IPS DF 19.7 (cell line): Measurements from ENCODE around the gene SLC7A6OS.
"Not testable (repeated sequence)": the region's sequence is repeated elsewhere in the genome, so short reads cannot be mapped to it uniquely, and the experiment has no call there.

Experiments used
- DNase-seq: peaks from one replicate; pipeline ENCODE4 v3.0.0-alpha.2; 2013; ENCODE audit warnings: low read depth, low spot score

SLC7A6OS gene

DNA sequence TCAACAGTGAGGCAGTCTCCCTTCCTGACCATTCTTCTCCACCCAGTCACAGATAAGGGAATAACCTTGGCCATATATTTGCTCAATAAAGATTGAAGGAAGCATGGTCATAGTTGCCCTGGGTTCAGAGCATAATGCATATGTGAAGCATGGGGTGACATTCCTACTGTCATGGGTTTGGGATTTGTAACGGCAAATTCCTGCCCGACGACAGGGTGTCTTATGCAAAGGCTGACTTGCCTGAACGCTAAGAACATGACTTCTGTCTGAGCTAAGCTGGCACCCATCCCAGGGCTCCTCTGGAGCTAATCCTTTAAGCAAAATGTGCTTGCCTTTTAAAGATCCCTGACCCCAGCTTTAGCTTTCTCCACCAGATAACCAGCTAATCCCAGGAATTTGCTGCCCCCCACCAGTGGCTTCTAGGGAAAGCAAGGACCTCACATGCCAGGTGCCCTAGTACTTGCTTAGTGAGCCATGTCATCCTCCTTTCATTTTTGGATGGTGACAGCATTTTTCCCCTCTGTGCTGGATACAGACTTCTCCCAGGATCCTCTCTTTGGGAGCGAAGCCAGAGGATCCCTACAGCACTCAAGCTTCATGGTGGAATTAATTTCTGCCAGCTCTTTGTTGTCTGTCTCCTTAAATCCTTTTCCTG lies 11.7 kb downstream of the SLC7A6OS start:
- no peak for DNase-seq

DNA sequence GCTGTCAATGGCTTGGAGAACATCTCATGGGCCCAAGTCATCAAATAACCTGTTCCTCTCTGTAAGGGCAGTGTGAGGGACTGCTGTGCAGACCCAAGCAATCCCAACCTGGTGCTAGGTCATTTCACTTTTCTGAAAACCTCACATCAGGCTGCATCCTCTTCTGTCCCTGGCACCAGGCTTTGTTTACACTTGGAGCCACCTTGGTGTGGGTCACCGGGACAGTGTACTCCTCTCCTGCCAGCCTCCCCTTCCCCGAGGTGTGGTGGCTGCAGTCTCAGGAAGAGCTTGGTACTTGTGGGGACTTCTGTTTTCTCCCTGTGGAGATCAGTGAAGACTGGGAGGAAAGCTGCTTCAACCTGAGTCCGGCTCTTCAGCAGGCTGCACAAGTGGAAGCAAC lies 12.4 kb downstream of the SLC7A6OS start:
- DNase-seq, result no peak

- DNase-seq, result no peak
Measured at GRCh38 chr16:68297908-68298307, 12.8 kb downstream of the SLC7A6OS start.

DNA sequence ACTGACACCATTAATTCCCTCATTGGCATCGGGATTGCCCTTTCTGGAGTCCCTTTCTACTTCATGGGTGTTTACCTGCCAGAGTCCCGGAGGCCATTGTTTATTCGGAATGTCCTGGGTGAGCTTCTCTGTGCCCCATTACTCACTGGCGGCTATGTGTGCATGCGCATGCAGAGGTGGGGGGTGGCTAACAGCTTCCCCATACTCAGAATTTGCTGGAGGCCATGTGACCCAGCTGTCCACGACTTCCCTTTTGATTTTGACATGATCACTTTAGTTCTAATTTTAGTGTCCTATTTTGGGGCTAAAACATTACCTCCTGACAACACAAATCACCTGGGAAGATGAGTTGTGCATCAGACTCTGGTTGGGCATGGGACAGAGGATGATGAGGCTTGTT lies 14.1 kb downstream of the SLC7A6OS start:
- no peak for DNase-seq

DNA sequence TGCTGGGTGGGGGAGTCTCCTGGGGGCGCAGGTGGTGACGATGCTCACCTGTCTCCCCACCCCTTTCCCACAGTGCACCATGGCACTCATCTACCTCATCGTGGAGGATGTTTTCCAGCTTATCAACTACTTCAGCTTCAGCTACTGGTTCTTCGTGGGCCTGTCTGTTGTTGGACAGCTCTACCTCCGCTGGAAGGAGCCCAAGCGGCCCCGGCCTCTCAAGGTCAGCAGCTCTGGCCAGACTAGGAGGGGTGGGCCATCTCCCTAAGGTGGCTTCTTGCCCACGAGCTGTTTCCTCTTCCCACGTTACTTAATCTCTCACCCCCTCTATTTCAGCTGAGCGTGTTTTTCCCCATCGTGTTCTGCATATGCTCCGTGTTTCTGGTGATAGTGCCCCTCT lies 14.5 kb downstream of the SLC7A6OS start:
- no peak for DNase-seq

- DNase-seq, result no peak
Measured at GRCh38 chr16:68292425-68292824, 18.3 kb downstream of the SLC7A6OS start.

GRCh38 chr16:68291227-68291626 lies 19.5 kb downstream of the SLC7A6OS start:
- DNase-seq, result no peak

DNA sequence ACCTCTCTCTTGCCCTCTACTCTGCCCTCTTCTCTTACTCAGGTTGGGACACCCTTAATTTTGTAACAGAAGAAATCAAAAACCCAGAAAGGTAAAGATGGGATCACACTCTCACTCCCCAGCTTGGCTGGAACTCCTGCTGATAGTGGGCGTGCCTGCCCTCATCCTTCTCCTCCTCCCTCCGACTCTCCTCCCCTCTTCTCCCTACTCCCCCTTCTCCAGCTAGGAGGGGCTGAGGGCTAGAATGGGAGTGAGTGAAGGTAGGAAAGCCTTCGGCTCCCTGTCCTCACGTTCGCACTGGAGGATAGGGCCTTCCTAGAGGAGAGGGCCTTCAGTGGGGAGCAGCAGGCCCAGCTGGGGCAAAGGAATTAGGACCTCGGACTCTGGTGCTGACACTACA lies 20.3 kb downstream of the SLC7A6OS start:
- no peak for DNase-seq

GRCh38 chr16:68289621-68290329 lies 21.0 kb downstream of the SLC7A6OS start:
- DNase-seq, result no peak

DNA sequence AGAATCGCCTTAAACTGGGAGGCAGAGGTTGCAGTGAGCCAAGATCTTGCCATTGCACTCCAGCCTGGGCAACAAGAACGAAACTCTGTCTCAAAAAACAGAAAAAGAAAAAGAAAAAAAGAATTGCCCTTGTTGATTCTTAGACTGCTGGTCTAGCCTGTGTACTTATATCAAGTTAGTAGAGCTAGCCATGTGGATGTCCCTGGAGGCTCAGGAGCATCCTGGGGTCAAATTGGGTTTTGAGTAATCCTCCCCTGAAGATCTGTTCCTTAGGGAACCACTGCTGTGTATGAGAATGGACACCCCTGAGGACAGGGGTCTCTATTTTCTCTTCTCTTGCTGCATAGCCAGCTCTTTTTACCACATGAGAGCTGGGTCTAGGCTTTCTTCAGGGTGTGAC lies 21.5 kb downstream of the SLC7A6OS start:
- no peak for DNase-seq

GRCh38 chr16:68288796-68289195 lies 21.9 kb downstream of the SLC7A6OS start:
- DNase-seq, result not testable (repeated sequence)

DNA sequence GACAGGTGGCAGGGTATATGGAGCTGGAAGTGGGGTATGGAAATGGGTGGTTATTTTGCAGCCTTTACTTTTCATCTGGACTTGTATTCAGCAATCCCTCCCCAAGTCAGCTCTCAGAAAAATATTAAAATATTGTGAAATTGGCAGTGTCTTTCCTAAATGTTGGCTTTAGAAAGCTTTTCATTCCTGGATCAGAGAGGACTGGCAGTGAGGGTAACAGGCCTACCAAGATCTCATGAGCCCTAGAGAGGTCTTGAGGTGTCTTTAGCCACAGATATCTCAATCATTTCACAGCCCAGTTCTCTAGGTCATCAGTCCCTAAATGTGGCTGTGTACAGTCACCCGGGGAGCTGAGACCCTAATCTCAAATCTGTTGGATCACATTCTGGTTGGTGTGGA lies 22.5 kb downstream of the SLC7A6OS start:
- no peak for DNase-seq

- DNase-seq, result no peak
Measured at GRCh38 chr16:68287276-68288251, 23.2 kb downstream of the SLC7A6OS start.

- DNase-seq, result no peak
Measured at GRCh38 chr16:68286153-68287074, 24.3 kb downstream of the SLC7A6OS start.

- DNase-seq, result no peak
Measured at GRCh38 chr16:68285683-68286082, 25.1 kb downstream of the SLC7A6OS start.

- DNase-seq, result no peak
Measured at GRCh38 chr16:68284847-68285246, 25.9 kb downstream of the SLC7A6OS start.

DNA sequence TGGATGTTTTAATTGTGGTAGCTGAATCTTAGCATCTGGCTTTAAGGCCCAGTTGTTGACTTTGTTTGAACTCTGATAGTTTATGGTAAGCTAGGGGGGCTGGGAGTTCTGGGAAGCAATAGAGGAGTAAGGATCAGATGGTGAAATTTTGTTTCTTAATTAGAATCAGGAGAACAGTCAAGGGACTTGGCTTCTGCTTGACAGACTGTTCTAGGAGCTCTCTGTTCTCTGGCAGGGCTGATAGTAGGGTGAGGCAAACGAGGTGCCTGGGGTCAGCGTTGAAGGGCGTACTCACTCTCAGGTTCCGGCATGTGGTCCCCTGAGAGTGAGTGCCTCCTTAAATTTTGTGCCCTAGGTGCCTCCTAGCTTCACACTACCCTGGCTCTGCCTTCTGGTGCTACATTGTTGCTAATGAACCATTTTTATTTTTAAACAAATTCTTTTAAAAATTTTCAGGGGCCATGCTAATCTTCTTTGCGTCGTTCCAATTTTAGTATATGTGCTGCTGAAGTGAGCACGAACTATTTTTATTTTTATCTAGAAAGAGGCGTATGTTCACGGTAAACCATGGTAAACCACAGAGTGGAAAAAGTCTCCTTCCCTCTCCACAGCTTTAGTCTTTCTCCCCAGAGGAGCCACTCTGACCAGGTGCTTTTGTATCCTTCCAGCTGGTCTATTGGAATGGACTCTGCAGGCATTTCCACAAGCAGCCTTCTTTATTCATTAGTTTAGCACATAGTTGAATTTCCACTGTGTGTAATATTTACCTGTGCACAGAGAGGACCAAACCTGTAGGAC lies 26.7 kb downstream of the SLC7A6OS start:
- no peak for DNase-seq

- DNase-seq, result no peak
Measured at GRCh38 chr16:68283346-68283745, 27.4 kb downstream of the SLC7A6OS start.

DNA sequence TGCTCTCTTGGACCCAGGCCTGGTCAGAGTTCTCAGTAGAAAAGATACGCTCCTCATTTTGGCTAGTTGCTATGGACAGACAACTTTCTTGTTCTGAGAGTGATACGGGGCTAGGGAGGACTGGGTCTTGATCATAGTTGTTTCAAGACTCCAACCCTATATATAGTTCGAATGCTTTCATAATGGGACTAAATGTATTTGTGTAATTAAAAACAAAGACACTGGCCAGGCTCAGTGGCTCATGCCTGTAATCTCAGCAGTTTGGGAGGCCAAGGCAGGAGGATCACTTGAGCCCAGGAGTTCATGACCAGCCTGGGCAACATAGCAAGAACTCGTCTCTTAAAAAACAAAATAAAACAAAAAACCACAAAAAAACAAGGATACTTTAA lies 28.7 kb downstream of the SLC7A6OS start:
- no peak for DNase-seq

- DNase-seq, result no peak
Measured at GRCh38 chr16:68281368-68282063, 29.2 kb downstream of the SLC7A6OS start.
